GM12872 (cell line): ENCODE data around the gene DYNC1LI1.

Experiments used
- CTCF ChIP-seq: IDR thresholded peaks from 3 replicates; pipeline ENCODE4 v1.5.1; 2011; ENCODE audit warnings: low read depth, mild to moderate bottlenecking, low read length, moderate library complexity; ENCODE audit not compliant: insufficient read depth

Gene DYNC1LI1

GRCh38 chr3:32596282-32596908 lies 25.7 kb upstream of the DYNC1LI1 start:
- no peak for TF ChIP-seq CTCF

GRCh38 chr3:32595323-32595722 lies 24.7 kb upstream of the DYNC1LI1 start:
- no peak for TF ChIP-seq CTCF

- no peak for TF ChIP-seq CTCF
These were observed 23.4 kb upstream of the DYNC1LI1 start for GRCh38 chr3:32593903-32594525.

GRCh38 chr3:32592696-32593353 lies 22.2 kb upstream of the DYNC1LI1 start:
- TF ChIP-seq CTCF = no peak

DNA sequence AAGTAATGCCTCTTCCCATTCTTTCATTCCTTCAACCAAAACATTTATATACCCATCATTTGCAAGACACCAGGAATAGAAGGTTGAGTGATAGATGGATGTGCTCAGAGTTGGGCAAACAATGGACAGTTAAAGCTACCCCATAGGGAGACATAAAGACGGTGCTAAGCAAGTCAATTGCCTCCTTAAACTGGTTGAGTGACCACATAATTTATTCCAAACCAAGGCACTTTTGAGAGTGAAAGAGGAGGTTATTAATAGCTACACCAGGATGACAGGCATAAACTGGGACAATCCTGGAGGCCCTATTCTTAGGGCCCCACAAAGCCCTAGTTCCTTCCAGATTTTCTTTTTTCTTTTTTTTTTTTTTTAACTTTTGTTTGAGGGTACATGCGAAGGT lies 21.4 kb upstream of the DYNC1LI1 start:
- no peak for TF ChIP-seq CTCF

- no peak for TF ChIP-seq CTCF
These were observed 20.5 kb upstream of the DYNC1LI1 start for GRCh38 chr3:32591186-32591585.

- TF ChIP-seq CTCF = no peak
These were observed 15.7 kb upstream of the DYNC1LI1 start for GRCh38 chr3:32586356-32586755.
